Activated CD4-positive, CD25-positive, alpha-beta regulatory T cell treated with anti-CD3 and anti-CD28 coated beads, Interleukin-2, amount 50 U/mL, for 16 hours (primary cell): ENCODE measurements around the gene SLC4A11.

Experiments used
- DNase-seq: peaks from one replicate; pipeline ENCODE4 v3.0.0-alpha.2; 2020; ENCODE audit warnings: low read depth, low spot score

Gene SLC4A11

DNA sequence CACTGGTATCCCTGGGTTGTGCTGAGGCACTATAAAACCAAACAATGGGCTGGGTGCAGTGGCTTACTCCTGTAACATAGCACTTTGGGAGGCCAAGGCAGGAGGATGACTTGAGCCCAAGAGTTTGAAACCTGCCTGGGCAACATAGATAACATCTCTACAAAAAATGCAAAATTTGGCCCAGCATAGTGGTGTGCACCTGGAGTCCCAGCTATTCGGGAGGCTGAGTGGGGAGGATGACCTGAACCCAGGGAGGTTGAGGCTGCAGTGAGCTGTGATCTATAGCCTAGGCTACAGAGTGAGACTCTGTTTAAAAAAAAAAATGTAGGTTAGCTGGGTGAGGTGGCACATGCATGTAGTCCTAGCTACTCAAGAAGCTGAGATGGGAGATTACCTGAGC is 7.7 kb upstream of the SLC4A11 start:
- no peak for DNase-seq

DNA sequence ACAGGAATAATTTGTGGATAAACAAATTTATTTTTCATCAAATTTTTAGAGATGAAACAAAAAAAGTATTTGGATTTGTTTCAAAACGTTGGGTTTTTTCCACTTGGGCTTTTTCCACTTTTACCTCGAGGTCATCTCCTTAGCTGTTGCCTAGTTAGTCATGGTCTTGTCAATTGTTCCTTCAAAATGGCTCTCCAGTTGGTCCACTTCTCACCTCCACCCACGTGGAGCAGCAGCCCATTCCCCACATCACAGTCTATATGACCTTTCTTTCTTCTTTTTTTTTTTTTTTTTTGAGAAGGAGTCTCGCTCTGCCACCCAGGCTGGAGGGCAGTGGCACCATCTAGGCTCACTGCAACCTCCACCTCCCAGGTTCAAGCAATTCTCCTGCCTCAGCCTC is 6.7 kb upstream of the SLC4A11 start:
- DNase-seq = no peak

DNA sequence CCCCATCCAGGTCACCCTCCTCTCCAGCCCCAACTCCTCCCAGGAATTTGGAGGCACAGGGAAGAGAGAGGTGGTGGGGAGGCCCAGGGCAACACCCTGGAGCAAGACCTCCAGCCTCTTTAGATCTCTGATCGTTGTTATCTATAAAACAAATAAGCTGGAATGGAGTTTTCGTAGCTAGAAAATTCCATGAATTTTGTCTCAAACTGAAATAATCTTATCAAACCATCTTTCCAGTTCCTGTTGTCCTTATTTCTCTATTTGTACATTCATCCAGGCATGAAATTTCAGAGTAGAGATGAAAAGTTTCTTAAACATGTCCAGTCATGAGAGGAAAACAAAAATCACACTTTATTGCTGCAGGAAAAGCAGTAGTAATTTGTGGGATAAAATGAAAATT is 6.2 kb upstream of the SLC4A11 start:
- DNase-seq = no peak

DNA sequence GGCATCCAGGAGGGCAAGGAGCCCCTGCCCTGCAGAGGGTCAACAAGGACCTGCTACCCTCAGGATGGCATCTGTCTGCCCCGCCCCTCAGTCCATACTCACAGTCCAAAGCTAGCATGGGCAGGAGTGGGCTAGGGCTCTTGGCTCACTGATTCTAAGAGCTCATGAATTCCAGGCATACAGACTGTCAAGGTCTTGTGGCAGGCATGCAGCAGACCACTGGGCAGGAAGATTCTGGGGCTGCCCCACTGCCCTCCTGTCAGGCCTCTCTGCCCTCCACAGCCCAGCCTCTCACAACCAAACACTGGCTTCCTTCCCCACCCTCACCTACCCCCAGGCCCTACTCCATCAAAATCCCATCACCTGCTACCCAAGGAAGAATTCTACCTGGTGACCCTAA is 5.6 kb upstream of the SLC4A11 start:
- DNase-seq = no peak

DNA sequence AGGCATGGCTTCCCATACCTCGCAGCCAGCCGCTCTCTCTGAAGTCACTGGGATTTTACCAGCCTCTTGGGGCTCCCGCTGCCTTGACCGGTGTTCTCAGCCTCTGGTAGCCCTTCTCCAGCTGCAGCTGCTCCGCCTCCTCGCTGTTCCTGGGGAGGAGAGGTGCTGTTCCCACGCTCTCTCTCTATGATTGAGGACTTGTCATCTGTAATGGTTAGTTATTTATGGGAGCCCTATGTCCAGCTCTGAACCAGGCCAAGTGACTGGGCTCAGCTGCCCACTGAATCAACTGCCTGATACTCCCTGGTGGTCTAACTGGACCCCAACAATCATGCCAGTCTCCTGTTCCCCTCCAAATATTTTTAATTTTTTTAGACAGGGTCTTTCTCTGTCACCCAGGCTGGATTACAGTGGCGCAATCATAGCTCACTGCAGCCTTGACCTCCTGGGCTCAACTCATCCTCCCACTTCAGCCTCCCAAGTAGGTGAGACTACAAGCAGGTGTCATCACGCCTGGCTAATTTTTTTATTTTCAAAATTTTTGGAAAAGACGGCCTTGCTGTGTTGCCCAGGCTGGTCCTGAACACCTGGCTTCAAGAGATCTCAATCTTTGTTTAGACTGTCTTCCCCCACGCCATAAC is 4.8 kb upstream of the SLC4A11 start:
- DNase-seq = no peak

DNA sequence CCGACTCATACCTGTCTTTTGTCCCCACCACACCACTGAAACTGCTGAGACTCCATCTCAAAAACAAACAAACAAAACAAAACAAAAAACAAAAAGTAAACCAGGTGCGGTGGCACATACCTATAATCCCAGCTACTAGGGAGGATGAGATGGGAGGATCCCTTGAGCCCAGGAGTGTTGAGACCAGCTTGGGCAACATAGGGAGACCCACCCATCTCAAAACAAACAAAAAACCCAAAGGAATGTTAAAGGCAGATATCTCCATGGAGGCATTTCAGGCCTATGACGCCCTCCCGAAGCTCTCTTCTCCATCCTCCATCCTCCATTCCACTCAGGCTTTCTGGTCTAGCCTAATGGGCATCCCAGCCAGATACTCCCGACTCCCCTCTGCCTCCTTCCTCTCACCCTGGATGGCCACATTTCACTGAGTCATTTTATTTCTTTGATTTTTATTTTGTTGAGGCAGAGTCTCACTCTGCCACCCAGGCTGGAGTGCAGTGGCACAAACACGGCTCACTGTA is 3.2 kb upstream of the SLC4A11 start:
- no peak for DNase-seq

DNA sequence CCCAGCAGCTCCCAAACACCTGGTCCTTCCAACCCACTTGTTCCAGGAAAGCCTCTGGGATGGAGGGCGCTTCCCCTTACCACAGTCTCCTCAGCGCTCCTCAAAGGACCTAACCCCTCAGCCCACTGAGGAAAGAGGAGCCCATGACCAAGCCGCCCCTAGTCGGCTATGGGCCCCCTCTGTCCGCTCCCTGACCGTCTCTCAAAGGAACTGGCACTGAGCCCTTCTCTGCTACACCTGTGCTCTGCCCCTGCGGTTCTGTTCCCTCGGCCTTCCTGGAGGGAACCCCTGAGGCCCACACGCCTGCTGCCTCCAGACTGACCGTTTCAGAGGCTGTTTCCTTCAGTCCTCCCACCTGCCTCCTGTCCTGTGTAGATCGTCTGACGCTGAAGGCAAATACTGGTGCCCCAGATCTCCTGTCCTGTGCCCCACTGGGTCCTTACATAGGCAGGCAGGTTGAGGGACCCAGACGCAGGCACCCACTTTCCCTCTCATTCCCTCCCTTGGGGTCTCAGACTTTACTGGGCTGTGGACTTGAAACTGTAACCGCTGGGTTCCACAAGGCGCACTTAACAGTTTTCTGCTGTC is 1.9 kb upstream of the SLC4A11 start:
- no peak for DNase-seq

DNA sequence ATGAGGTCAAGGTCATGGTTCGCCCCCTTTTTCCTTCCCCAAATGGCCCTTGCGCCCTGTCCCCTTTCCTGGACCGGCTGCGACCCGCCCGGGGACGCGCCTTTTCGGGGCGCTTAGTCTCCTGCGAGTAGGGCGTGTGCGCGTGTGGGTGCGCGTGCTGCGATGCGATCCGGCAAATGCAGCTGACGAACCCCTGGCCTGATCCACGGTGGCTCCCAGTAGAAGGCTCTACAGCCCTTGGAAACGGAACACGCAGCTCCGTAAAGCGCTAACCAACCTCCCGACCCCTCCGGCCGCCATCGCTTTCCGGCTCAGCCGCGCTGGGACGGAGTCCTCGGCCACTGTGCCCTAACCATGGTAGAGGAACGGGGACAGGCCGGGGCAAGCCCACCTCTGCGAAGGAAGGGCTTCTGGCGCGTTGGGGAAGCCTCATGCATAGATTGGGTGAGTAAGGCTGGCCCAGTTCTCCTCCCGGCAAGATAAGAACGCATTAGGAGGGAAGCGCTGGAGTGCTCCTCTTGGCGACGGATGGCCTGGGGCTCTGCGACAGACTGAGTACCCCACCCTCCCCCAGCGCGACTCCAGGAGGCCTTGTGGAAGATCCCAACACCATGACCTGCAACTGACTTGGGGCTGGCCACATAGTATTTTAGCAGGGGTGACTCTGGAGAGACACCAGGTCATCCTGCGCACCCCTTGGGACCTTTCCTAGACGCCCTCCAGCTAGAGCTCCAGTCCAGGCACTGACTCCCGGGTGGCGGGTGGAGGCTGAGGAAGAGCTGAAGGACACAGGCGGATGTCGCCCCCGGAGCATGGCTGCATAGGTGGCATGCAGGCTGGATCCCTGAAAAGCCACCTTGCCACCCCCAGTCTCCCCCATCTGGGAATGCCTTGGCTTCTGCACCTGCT is 1.1 kb upstream of the SLC4A11 start:
- no peak for DNase-seq

DNA sequence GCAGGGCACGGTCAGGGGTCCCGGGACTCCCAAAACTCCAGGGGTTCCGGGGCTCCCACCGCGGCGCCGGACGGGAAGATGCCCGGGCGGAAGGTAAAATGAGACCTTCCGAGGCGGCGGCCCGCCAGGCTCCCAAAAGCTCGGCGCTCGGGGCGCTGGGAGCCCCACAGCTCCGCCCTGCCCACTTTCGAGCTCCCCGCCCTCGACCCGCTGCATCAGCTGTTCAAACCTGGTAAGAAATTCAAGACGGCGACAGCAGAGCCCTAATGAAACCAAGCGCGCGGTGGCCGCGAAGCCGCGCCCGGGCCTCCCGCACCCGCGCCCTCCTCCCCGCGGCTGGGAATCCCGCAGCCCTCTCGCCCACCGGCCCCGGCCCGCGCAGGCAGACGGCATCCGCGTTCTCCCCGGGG is 369 bp downstream of the SLC4A11 start:
- DNase-seq = no peak

DNA sequence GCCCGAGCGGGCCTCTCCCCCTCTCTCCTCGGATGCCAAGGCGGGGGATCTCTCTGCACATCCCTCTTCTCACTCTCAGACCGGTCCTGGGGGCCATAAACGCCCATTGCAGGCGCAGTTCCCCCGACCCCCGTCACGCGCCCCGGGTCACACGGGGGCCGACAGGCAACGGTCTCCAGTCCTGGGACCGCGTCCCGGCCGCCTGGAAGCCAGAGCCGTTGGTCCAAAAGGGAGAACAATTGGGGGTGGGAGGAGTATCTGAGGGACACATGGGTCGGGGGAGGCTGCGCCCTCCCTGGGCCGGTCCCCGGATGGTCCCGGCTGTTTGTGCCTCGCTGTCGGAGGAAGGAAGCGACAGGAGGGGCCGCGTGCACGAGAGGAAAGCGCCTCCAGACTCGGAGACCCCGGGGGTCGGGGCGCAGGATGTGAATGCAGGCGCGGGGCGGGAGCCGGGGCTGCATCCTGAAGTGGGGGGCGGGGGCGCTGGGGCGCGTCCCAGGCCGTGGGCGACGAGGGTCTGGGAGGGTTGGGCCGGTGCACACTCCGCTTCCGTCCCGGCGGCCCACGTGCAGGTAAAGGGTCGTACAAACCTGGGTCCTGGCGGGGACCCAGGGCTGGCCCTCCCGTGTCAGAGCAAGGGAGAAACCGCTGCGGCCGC is 903 bp downstream of the SLC4A11 start:
- no peak for DNase-seq

DNA sequence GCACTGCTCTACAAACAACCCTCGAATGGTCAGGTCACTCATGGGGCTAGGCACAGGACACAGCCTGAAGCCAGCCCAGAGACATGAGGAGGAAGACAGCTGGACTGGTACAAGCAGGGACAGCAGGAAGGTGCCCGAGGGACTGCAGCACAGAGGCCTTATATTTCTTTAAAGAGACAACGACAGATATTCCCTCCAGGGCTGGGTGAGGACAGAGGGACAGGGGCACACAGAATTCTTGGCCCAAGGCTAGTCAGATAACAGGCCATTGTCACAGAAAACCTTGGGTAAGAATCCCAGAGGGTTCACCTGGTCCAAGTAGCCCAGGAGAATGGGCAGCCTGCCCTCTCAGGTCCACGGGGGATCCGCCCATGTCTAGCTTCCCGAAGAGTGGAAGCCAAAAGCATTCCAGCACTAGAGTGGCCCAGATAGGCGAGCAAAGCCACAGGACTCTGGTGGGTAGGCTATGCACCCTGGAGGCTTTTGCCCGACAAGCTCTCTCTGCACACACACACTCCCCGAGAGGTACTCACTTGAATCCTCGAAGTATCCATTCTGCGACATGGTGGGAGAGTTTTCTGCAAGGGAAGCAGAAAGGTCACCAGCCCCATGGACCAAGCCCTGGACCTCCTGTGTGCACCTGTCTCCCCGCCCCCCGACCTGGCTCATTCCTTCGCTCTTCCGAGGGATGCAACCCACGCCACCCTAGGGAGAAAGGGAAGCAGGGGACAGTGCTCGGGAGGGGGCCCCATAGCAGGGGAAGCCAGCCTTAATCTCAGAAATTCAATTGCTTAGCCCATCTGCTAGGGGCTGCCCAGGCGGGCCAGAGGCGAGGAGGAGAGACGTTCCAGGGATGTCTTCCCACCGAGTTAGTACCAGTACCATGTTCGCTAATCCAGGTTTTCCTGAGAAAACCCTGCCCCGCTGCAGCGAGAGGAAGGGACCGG is 1.7 kb downstream of the SLC4A11 start:
- DNase-seq = no peak

DNA sequence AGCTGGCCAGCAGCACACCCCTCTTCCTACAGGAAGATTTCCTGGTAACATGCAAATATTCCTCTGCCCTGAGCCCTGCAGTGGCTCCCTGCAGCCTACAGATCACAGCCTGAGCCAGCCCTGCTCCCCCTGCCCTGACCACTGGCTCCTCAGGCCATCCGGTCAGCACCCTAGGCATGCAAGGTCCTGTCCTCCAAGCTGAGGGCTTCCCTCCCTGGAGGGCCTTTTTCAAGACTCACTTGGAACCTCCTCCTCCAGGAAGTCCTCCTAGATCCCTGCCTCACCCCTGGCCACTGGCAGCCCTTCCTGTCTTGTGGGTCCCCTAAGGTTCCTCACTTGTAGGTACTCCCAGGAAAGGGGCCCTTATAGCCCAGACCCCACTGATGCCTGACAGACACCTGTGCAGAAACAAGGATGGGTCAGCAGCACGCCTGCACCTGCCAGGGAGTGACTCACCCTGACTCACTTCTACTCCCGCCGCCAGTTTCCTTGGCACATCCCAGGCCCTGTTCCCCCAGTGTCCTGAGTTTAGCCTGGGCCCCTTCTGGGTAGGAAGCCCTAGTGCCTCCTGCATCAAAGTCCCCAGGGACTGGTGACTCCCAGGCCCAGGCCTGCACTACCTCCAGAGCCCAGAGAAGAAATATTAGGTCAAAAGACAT is 3.2 kb downstream of the SLC4A11 start:
- DNase-seq = no peak

DNA sequence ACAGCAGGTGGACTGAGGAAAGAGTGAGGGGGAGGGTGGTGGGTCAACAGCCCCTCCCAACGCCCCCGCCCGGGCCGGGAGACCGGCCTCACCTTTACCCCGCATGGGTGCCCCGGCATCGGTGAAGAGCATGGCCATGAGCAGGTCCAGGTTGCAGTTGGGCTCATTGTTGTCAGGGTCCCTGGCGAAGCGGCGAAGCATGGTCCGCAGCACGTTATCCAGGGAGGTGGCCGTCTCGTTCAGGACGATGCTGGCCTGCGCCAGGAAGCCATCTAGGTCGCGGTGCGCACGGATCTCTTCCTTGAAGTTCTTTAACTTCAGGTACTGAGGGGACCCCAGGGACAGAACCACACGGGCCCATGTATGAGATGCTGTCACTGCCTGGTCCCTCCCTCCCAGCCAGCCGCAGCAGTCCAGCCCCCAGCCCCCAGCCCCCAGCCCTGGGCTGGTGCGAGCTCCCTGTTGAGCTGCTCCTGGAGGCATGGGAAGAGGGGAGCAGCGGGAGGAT is 4.9 kb downstream of the SLC4A11 start:
- no peak for DNase-seq

DNA sequence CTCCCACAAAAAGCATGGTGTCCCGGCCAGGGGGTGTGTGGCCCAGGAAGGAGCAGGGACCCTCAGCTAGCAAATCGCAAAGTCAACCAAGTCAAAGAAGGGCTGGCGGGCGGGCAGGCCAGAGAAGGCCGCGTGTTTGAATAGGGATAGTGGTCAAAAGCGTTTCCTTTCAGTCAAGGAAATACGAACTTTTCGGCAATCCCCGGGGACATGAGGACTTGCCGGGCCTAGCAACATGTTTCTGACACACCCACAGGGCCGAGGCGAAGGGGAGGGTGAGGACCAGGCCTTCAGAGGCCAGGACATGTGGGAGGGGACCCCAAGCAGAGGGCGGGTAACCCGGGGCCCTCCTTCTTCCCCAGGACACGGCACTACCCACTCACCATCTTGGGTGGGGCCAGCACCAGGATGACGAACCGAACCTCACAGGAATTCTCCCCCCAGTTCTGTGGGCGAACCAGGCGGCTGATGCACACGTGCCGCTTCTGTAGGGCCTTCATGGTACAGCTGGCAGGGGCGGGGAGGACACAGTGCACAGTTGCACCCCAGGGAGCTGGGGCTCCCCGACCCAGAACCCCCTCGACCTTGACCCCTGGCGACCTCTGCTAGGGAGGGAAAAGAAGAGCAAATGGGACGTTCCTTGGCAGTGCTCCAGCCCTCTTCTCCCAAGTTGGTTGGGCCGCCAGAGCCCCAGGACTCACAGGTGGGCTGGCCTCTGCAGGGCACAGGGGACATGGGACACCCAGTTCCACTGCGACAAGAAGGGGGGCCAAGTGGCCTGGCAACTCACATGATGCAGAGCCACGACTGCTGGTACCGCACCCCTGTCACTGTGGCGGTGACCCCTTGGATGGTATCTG is 5.6 kb downstream of the SLC4A11 start:
- no peak for DNase-seq

DNA sequence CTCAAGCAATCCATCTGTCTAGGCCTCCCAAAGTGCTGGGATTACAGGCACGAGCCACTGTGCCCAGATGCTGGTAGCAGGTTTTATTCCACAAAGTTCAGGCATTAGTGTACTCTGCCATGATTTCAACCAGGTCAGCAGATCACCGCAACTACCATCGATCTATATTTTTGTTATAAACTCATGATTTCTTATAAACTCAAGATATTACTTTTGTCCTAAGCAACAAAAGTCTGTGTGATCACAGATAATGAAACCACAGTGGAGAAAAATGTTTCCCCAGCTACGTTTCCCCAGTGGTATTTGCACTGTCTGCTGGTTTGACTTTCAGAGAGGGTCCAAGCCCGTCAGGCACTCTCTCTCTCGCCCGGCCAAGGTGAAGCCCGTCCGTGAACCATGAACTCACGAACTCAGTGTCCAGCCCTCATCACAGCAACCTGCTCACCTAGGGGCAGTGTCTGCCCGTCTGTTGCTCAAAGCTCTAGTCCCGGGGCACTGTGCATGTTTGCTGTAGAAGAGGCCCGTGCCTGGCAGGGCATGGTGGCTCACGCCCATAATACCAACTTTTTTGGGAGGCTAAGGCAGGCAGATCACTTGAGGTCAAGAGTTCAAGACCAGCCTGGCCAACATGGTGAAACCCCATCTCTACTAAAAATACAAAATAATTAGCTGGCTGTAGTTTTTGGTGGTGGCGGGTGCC is 7.0 kb downstream of the SLC4A11 start:
- DNase-seq = no peak

DNA sequence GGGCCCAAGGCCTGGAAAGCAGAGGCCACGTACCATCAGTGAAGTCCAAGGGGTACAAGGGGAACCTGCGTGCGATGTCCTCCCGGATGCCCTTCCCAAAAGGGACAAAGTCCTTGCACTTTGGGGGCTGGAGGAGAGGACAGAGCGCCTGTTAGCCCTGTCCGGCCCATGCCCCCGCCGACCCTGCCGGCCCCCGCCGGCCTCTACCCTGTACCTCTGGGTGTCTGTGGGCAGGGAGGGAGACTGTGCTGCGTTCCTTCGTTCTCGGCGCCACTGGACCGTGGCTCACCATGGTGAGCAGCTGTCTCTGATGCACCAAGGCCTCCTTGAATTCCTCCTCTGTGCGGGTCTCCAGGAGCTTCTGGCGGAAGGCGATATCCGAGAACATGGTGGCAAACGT is 7.9 kb downstream of the SLC4A11 start:
- DNase-seq = no peak

DNA sequence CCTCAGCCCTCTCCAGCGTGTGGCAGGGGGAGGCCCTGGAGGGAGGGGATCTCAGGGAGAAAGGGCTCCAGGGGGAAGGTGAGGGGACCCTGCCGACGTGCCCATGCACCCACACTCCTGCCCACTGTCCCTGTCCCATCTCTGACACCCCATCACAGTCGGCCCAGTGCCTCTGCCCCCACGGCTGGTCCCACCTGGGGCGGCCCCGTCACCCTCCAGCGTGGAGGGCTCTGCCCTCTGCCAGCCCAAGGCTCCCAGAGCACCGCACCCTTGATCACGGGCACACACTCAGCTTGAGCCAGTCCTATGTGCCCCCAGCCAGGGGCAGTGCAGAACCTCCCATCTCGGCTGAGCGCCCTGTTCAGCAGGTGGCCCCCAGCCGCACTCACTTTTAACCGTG is 9.2 kb downstream of the SLC4A11 start:
- DNase-seq = no peak

DNA sequence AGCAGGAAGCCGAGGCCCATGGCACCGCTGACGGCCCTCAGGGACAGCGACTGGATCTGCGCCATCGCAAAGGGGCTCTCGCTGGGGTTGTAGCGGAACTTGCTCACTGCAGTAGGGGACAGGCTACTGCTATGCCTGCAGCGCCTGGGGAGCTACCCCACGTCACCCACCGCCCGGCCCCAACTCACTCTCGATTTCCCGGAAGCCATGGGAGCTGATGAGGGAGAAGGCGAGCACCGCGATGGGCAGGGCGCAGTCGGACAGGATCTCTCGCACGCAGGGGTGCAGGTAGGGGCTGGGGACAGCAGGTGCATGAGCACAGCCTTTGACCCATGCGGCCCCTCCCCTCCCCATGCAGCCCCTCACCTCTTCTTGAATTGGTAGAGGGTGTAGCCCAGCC is 9.8 kb downstream of the SLC4A11 start:
- no peak for DNase-seq

DNA sequence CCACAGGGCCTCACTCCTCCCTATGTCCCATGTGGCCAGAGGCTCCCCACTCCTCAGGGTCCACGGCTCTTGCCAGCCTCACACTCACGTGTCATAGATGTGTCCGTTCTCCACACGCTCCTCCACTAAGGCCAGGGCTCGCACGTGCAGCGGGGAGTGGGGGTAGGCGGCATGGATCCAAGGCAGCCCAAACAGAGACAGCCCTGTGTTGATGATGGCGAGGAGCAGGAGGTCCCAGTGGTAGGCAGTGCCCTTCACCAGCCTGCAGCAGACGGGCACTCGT is 10.3 kb downstream of the SLC4A11 start:
- no peak for DNase-seq
